SKM-1 treated with dmso at 0.1 percent for 144 hours (cell line): Measurements from ENCODE around the gene USP46.

Experiments used
- DNase-seq: peaks from one replicate; lab custom pipeline; 2025; ENCODE audit not compliant: unreplicated experiment; lab: John Stamatoyannopoulos, UW

USP46 gene

DNA sequence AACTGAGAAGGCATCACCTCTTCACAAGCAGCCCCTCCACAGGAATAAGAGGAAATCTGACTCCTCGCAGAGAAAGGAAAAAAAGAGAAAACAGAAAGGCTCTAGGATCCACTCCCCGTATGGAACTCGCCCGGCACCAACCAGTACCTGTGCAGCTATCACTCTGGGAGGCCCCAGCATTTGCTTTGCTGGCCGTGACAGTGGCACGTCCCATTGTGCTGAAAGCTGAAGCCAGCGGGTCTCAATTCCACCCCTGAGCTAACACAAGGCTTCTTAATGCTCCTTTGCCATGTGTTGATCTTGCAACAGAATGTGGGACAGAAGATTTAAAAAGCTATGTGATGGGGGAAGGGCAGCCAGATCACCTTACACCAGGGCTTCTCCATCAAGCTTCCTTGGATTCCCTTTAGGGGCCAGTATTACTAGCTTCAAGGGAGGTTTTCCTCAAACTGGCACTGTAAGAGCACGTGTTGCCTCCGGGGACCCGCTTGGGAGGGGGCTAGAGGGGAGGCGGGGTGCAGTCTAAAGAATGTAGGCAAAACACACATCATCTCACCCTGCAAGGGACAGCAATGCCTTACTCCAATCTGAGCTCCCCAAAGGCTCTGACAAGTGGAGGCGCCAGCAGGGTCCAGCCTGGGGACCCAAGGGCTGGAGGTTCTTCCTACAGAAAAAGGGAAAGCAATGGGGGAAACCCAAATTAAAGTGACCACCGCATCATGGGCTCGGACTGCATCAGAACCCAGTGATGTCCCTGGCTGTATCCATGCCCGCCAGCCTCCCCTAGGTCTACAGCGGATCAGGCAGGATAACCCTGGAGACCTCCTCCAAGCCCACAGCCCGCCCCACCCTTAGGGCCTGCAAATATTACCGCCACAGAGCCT is 1.2 kb downstream of the USP46 start:
- DNase-seq, result no peak

DNA sequence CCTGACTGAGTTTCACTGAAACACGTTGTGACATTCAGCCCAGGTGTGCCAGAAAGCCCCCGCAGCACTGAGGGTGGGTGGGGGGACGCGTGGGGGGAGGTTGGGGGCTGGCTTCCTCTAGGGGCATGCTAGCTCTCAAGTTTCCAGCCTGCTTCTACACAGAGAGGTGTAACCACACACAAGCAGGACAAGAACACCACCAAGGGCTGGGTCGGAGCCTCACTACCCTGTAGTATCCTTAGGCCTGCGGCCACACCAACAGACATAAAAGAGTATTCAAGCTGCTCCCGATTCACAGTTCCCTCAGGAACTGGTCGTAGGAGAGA is 1.8 kb downstream of the USP46 start:
- no peak for DNase-seq

DNA sequence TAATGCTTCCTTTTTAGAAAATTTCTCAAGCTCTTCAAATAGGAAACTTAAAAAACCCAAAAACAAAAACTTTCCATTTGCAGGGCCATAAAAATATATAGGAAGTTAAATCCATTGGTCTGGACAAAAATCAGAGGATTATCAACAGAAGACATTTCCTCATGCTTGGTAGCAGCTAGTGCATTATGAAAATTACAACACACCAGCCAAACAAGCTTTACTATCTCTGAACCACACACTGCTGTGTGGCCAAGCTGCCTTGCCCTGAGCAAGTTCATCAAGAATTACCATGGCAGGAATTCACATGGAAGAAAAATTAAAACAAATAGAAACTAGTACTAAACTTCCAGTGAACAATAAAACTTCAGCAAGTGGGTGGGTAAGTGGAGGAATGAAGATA is 3.6 kb downstream of the USP46 start:
- DNase-seq, result no peak

DNA sequence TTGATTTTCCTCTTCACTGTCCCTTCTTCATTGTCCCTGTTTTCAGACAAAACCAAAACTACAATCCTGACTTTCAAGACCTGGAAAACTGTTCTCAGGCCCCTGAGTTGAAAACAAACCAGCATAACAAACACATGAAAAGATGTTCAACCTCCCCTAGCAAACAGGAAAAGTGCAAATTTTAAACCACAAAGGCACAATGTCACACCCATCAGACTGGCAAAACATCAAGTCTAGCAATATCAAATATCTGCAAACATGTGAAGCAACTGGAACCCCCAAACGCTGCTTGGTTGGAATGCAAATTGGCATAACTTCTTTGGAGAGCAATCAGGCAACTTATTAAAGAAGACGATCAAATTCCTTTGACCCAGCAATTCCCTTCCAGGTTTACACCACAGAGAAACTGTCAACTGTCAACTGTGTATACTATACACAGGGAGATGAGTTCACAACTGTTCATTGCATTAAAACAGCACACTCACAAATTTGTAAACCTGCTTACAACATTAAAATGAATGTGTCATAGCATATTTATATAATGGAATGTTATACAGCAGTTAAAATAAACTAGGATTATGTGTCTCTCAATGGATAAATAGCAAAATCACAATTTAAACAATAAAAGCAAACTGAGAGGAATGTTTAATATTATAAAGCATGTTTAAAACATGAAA is 7.0 kb downstream of the USP46 start:
- DNase-seq, result no peak

DNA sequence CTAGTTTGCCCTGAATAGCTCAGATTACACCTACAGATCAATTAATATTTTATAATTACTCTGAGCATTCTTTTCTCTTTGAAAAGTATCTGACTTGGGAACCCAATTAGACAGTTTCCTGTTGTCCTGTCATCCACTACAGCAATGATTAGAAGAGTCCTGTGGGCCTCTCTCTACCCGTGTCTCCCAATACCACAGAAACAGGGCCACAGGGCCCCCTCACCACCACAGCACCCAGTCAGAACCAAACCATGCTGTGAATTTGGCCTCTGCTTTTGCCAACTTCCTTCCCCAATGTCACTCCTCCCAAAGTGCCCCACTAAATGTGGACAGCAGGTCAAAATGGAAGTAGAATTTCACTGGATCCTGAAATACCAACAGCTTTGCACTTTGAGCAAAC is 10.3 kb downstream of the USP46 start:
- no peak for DNase-seq

DNA sequence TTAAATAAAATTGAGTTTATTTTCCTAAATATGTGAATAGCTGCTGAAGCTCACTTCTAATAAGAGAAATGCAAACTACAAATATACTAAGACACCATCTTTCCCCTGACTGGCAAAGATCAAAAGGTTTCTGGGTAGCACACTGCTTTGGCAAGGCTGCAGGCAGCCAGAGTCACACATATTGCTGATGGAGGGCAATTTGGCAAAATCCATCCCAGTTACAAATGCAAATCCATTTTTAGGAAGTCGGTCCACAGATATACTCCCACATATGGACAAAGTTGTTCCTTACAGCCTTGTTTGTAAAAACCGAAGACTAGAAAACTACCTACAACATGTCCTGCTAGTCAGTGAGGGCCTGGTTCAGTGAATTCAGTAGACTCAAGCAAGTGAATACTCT is 12.4 kb downstream of the USP46 start:
- no peak for DNase-seq

DNA sequence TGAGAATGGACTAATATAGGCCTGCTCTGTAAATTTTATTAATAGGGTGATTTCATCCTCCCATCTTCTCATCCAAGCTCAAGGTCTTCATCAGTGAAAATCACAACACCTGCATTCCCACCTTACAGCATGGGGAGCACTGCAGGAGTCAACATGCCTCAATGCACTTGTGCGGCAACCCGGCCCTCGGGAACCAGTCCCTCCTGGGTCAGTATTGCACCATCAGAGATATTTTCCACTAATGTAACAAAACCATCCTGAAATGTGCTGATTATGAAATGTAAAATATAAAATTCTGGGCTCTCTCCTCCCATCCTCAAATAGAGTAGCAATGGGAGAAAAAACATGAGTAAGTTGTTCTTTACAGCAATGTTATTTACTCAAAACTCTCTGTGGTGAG is 13.0 kb downstream of the USP46 start:
- DNase-seq, result no peak

- no peak for DNase-seq
Observed at GRCh38 chr4:52645300-52645699, 13.8 kb downstream of the USP46 start.

- no peak for DNase-seq
Observed at GRCh38 chr4:52643785-52644244, 15.3 kb downstream of the USP46 start.

DNA sequence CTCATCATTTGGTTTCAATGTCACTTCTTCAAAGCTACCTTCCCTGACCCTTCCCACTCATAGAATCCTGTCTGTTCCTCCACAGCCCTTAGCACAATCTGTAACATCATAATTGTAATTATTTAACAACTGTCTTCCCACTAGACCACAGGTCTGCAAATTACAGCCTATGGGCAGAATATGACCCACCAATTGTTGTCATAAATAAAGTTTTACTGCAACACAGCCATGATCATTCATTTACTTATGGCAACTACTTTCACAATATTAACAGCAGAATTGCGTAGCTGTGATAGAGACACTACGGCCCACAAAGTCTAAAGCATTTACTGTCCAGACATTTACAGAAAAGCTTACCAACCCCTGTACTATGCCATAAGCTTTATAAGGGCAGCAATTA is 15.9 kb downstream of the USP46 start:
- no peak for DNase-seq

DNA sequence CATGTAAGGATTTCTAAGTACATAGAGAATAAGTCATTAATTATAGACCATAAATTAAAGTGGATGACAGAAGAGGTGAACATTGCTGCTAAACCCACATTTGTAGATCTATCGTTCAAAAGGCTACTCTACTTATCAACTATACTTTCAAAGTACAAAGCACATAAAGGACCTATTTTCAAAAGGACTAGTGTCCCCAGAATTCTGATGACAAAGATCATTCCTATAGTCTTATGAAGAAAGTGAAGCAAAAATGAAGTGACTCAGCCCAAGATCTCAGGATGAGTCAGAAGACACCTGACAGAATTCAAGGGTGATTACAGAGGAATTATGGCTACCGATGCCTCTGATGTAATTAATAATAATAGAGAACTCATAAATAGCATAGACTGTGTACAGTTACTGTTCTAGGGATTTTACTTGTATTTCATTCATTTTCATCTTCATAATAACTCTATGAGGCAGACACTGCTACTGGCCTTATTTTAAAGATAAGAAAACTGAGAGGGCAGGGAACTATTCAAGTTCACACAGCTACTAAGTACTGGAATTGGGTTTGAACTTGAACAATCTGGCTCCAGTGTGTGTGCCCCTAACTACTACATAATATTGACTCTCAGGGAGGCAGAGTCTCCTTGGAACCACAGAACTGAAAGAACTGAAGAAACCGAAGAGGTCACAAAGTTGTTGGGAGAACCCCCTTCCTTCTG is 17.1 kb downstream of the USP46 start:
- DNase-seq, result no peak

DNA sequence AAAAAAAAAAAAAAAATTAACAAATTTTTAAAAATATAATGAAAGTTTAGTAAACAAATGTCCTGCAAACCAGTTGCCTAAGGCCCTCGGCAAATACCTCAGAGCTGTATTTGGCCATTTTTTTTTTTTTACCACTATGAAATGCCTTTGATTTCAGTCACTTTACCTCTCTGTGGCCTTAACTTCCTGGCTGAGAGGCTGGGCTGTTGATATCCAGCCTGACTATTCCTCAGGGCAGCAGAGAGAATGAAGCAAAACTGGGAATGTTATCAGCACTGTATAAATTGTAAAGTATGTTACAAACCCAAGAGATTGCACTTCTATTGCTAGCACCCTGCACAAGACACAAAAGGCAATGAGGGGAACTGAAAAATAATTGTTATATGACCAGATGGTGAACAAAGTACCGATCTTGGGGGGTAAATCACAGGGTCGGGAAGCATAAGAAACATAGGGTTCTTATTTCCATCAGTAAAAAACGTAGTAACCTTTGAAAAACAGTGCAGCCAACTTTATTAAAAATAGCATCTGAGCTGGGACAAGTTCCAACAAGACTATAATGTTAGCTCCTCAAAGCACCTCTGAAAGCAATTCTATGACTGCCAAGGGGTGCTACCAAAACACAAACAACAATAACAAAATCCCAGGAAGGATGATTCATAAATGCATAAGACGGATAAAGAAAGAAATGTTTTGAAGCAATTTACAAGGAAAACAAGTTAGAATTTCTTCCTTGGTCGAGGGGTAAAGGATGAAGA is 18.1 kb downstream of the USP46 start:
- no peak for DNase-seq

DNA sequence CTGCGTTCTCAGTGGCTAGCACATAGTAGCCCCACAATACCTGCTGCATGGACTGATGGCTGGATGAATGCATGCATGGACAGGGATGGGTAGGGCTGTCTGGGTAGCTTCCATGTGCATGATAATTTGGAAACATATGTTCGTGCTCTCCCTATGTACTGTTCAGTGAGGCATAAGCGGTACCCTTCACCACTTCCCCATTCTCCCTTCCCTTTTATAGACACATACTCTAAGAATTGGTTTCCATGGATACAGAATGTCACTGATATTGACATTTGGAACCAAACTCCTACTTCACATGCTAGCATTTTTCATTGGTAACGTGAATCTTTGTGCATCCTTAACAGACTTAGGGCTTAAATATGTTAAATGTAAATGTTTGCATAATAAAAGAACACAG is 20.4 kb downstream of the USP46 start:
- DNase-seq, result peak; percentile 91

GRCh38 chr4:52637116-52637515 is 22.0 kb downstream of the USP46 start:
- DNase-seq, result no peak

- DNase-seq, result no peak
Observed at GRCh38 chr4:52635560-52635959, 23.5 kb downstream of the USP46 start.

DNA sequence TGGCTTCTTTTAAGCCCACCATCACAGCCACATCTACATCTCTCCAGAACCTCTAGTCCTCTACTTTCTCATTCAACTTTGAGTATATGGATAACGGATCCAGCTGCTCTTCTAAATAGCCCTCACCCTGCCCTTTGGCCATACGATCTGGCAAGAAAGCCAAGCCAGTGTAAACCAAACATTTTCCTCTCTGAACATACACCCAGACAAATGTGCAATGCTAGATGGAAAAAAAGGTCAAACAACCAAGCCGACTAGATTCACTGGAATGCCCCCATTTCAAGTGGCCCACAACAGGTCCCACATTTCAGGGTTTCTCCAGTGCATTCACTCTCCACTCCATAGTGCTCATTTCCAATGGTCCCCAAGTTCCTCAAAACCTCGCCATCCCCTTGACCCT is 24.0 kb downstream of the USP46 start:
- no peak for DNase-seq

DNA sequence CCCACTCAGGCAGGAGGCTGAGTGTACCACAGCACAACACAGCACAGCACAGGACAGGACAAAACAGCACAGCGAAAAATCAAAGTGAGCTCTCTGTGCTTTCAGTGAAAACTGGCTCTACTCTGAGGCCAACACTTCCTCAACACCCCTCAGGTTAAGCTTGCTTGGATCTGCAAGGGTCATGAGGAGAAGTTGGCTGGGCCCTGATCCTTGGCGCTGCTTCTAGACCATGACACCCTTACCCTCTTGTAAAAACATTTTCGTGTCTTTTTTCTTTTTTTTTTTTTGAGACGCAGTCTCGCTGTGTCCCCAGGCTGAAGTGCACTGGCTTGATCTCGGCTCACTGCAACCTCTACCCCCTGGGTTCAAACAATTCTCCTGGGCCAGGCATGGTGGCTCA is 25.3 kb downstream of the USP46 start:
- no peak for DNase-seq

DNA sequence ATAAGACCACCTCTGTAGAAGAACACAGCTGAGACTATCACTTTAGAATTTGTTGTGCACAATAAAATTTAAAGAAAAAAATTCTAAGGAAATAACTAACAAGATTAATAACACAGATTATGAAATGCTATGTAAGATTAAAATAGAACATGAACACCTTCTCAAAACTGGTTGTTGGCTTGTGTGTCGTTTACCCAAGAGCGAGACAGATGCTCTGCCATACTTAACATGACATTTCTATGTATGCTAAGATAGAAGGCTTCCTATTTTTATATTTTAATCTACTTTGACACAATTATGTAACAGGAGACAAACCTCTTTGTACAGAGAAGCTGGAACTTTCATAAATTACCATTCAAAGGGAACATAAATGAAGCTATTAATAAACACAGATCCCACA is 30.1 kb downstream of the USP46 start:
- no peak for DNase-seq

DNA sequence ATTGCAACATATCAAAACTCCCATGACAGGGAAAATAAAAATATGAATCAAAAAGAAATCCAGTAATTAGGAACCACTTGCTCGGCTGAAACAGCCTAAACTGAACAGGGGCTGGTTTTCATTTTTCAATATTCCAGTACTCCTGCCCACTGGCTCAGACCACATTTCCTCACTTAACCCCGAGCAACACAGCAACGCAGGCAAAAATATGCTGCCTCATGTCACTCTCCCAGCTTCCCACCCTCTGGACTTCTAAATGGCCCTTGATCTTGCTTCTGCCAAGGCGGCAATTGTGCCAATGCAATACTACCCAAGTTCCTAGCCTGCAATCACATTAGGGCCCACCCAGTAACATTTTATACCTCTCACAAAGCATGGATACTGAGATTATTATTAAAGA is 30.6 kb downstream of the USP46 start:
- no peak for DNase-seq

DNA sequence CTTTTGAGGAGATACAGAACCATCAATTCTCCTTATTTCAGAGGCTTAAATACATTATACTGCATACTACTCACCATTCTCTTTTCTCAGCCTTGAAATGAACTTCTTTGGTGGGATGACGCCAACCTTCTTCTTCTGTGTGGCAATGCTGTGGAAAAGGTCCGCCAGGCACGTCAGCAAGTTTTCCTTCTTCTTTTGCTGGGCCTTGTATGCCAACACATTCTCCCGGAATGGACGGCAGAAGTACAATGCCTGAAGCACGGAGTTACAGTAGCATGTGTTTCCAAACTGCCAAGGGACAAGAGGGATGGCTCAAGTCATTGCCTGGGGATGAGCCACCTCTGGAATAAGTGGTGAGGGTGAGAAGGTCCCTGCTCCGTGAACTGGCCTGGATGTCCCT is 31.2 kb downstream of the USP46 start:
- no peak for DNase-seq

GRCh38 chr4:52625216-52625615 is 33.9 kb downstream of the USP46 start:
- no peak for DNase-seq
